Common myeloid progenitor, CD34-positive (primary cell): ENCODE data around the gene ZNF593OS.

Experiments used
- CTCF ChIA-PET: fragments of 350-600 bp; sonication (Branson Sonifier 250); formaldehyde crosslinking; loops from one replicate; lab custom pipeline; 2021; ENCODE audit warnings: antibody characterized with exemption; lab: Charles Lee
- POLR2A ChIA-PET: fragments of 350-600 bp; sonication (Branson Sonifier 250); formaldehyde crosslinking; loops from one replicate; lab custom pipeline; 2021; ENCODE audit warnings: antibody characterized with exemption; lab: Charles Lee
- DNase-seq, 3 donors: peaks; one replicate each; pipeline versions ENCODE4 v3.0.0 to v3.0.0-alpha.2; 2013
- H3K27ac ChIP-seq, 2 experiments: 1 replicate in 1 of 2; 2 replicates in 1 of 2; pipeline ENCODE4 v1.7.0; 2013; ENCODE audit warnings: inconsistent platforms in 2 of 2, low read length in 2 of 2, mild to moderate bottlenecking in 2 of 2, low read depth in 1 of 2, moderate library complexity in 1 of 2; ENCODE audit not compliant: severe bottlenecking in 2 of 2, insufficient read depth in 1 of 2, poor library complexity in 1 of 2
- H3K27me3 ChIP-seq, 5 experiments: replicated peaks in 2 of 5; 1 replicate in 3 of 5; 2 replicates in 2 of 5; pipeline versions ENCODE4 v1.6.1 to v1.7.0; 2013; ENCODE audit warnings: low read length in 4 of 5, mild to moderate bottlenecking in 2 of 5, moderate library complexity in 2 of 5, inconsistent platforms in 1 of 5; ENCODE audit not compliant: insufficient read depth in 5 of 5, control insufficient read depth in 4 of 5
- H3K36me3 ChIP-seq, 4 experiments: 1 replicate in 2 of 4; 2 replicates in 2 of 4; pipeline versions ENCODE4 v1.6.1 to v1.7.0; 2013; ENCODE audit warnings: low read length in 3 of 4, control low read depth in 1 of 4, mild to moderate bottlenecking in 1 of 4; ENCODE audit not compliant: control insufficient read depth in 4 of 4, insufficient read depth in 4 of 4
- H3K4me1 ChIP-seq, 4 experiments: 1 replicate in 3 of 4; 2 replicates in 1 of 4; pipeline versions ENCODE4 v1.6.1 to v1.7.1; 2013; ENCODE audit warnings: low read length in 3 of 4, mild to moderate bottlenecking in 3 of 4, control low read depth in 1 of 4, inconsistent platforms in 1 of 4, moderate library complexity in 1 of 4; ENCODE audit not compliant: control insufficient read depth in 4 of 4, insufficient read depth in 4 of 4; ENCODE audit errors: control extremely low read depth in 1 of 4
- H3K4me3 ChIP-seq, 7 experiments: 1 replicate in 4 of 7; 2 replicates in 3 of 7; pipeline versions ENCODE4 v1.5.1 to v1.7.0; 2013; ENCODE audit warnings: mild to moderate bottlenecking in 7 of 7, low read length in 6 of 7, moderate library complexity in 6 of 7, inconsistent platforms in 2 of 7, low read depth in 2 of 7, control low read depth in 1 of 7; ENCODE audit not compliant: insufficient read depth in 4 of 7, control insufficient read depth in 1 of 7; ENCODE audit errors: extremely low read depth in 1 of 7
- H3K9me3 ChIP-seq, 5 experiments: 1 replicate in 4 of 5; 2 replicates in 1 of 5; pipeline versions ENCODE4 v1.6.1 to v1.7.1; 2013; ENCODE audit warnings: low read length in 4 of 5, mild to moderate bottlenecking in 2 of 5, inconsistent platforms in 1 of 5, low read depth in 1 of 5, moderate library complexity in 1 of 5; ENCODE audit not compliant: control insufficient read depth in 4 of 5, insufficient read depth in 2 of 5; ENCODE audit errors: control extremely low read depth in 1 of 5
- WGBS: methylation state at CpG from one replicate; pipeline ENCODE4 v1.1.5; 2013; ENCODE audit not compliant: insufficient coverage; 5-methylcytosine and 5-hydroxymethylcytosine counted together

Gene ZNF593OS

GRCh38 chr1:26195805-26196204 lies 24.2 kb upstream of the ZNF593OS start:
- peaks cover 0 to under 1% (median 0%) of the 10 kb centered on the region in 4 experiments for H3K4me1 ChIP-seq
- H3K4me3 ChIP-seq = no peak overlapping the region
- no peak for DNase-seq
- no peaks in the 10 kb centered on the region for H3K27me3 ChIP-seq
- H3K27ac ChIP-seq = no peak overlapping the region
- no peaks in the 10 kb centered on the region for H3K36me3 ChIP-seq
- ChIA-PET POLR2A (no interaction called here), CTCF (interaction anchor here (0.8 kb wide), 2 partner anchors 9 to 126 kb away, joined by 3 read pairs; no protein-coding TSS in a partner anchor)
- no CpG with 5 or more reads among the region's 3 CpGs for WGBS
- no peaks in the 10 kb centered on the region for H3K9me3 ChIP-seq

- DNase-seq = no peak
- no peaks in the 10 kb centered on the region for H3K9me3 ChIP-seq
- no peak overlapping the region for H3K27ac ChIP-seq
- CTCF ChIA-PET = interaction anchor here (0.6 to 1.5 kb wide), 2 partner anchors 13 to 142 kb away, joined by 4 to 5 read pairs; no protein-coding TSS in a partner anchor
- peaks cover 0 to 5% (median 0%) of the 10 kb centered on the region in 4 experiments for H3K36me3 ChIP-seq
- H3K27me3 ChIP-seq = no peaks in the 10 kb centered on the region
- 62% methylated on average over 3 of the region's 3 CpGs for WGBS
- POLR2A ChIA-PET = no interaction called here
- H3K4me3 ChIP-seq = no peak overlapping the region
- H3K4me1 ChIP-seq = no peaks in the 10 kb centered on the region
Measured at GRCh38 chr1:26191739-26192138, 20.1 kb upstream of the ZNF593OS start.

- Histone ChIP-seq H3K36me3 (peaks cover 0 to 5% (median 0%) of the 10 kb centered on the region in 4 experiments), H3K27ac (no peak within 1 kb of the TSS), H3K27me3 (no peaks in the 10 kb centered on the region), H3K4me3 (no peak within 1 kb of the TSS), H3K4me1 (no peaks in the 10 kb centered on the region), H3K9me3 (no peaks in the 10 kb centered on the region)
- peak; percentile 29 to 54 (median 49) for DNase-seq
- CTCF ChIA-PET = interaction anchor here (0.6 to 2.6 kb wide), 12 partner anchors 9 to 1267 kb away, joined by 3 to 12 read pairs (median 4); partner anchors contain the start of genes CD52, CEP85 and CNKSR1
- POLR2A ChIA-PET = no interaction called here
- WGBS = 76% methylated on average over 14 of the region's 16 CpGs
Measured at GRCh38 chr1:26190373-26190987, 18.8 kb upstream of the ZNF593OS start, which contains the start of gene CATSPER4. TSS of gene CATSPER4 (plus strand) at chr1:26190602. CDS start at chr1:26190628, 26 bp downstream.

- ChIA-PET POLR2A (interaction anchor here (0.6 kb wide), 1 partner anchor 40 kb away, joined by 3 read pairs; no protein-coding TSS in a partner anchor), CTCF (interaction anchor here (0.6 to 2.6 kb wide), 16 partner anchors 9 to 1267 kb away, joined by 3 to 12 read pairs (median 4); partner anchors contain the start of genes CD52, CEP85, CNKSR1 and ZNF593)
- WGBS = 100% methylated on average over 4 of the region's 7 CpGs
- H3K27ac ChIP-seq = no peak overlapping the region
- no peaks in the 10 kb centered on the region for H3K27me3 ChIP-seq
- no peaks in the 10 kb centered on the region for H3K4me1 ChIP-seq
- H3K36me3 ChIP-seq = peaks cover 0 to 5% (median 0%) of the 10 kb centered on the region in 4 experiments
- H3K4me3 ChIP-seq = no peak overlapping the region
- peak in 2 of 3 donors; percentile 21 to 29 for DNase-seq
- no peaks in the 10 kb centered on the region for H3K9me3 ChIP-seq
Measured at GRCh38 chr1:26189751-26190275, 18.2 kb upstream of the ZNF593OS start.

GRCh38 chr1:26189331-26189730 lies 17.7 kb upstream of the ZNF593OS start:
- Histone ChIP-seq H3K4me1 (no peaks in the 10 kb centered on the region), H3K27me3 (no peaks in the 10 kb centered on the region), H3K9me3 (no peaks in the 10 kb centered on the region), H3K27ac (no peak overlapping the region), H3K36me3 (peaks cover 0 to 5% (median 2%) of the 10 kb centered on the region in 4 experiments), H3K4me3 (no peak overlapping the region)
- CTCF ChIA-PET = interaction anchor here (0.9 to 2.6 kb wide), 12 partner anchors 8 to 133 kb away, joined by 3 to 12 read pairs (median 4); partner anchors contain the start of genes CEP85 and ZNF593
- POLR2A ChIA-PET = interaction anchor here (0.6 kb wide), 1 partner anchor 41 kb away, joined by 3 read pairs; no protein-coding TSS in a partner anchor
- WGBS = 96% methylated on average over 6 of the region's 6 CpGs
- no peak for DNase-seq

GRCh38 chr1:26188477-26188876 lies 16.8 kb upstream of the ZNF593OS start:
- Histone ChIP-seq H3K27ac (no peak overlapping the region), H3K9me3 (no peaks in the 10 kb centered on the region), H3K4me1 (no peaks in the 10 kb centered on the region), H3K4me3 (no peak overlapping the region), H3K36me3 (peaks cover 0 to 7% (median 2%) of the 10 kb centered on the region in 4 experiments), H3K27me3 (no peaks in the 10 kb centered on the region)
- no peak for DNase-seq
- 99% methylated on average over 6 of the region's 8 CpGs for WGBS
- ChIA-PET POLR2A (no interaction called here), CTCF (interaction anchor here (1.0 to 2.6 kb wide), 6 partner anchors 18 to 143 kb away, joined by 3 to 12 read pairs (median 4); partner anchors contain the start of genes CEP85, SLC30A2 and ZNF593)
